Progenitor cell of endocrine pancreas (in vitro differentiated cells): Measurements from ENCODE around the gene DMBX1. TPM values are rescaled to one million over a fixed set of nuclear protein-coding genes. Genes with fewer than 3 reads are reported as not detected.

ENCODE experiments used
- DNase-seq: peaks from one replicate; pipeline ENCODE4 v3.0.0; 2021; ENCODE audit warnings: low spot score; ENCODE audit not compliant: unreplicated experiment
- H3K27ac Mint-ChIP-seq: 2 replicates; pipeline ENCODE4 v1.8.0; 2021; ENCODE audit warnings: mild to moderate bottlenecking, moderate library complexity, mixed read lengths
- H3K27me3 Mint-ChIP-seq: 2 replicates; pipeline ENCODE4 v1.8.0; 2021; ENCODE audit warnings: mixed read lengths
- H3K36me3 Mint-ChIP-seq: 2 replicates; pipeline ENCODE4 v1.8.0; 2022; ENCODE audit warnings: mixed read lengths; ENCODE audit not compliant: insufficient read depth
- H3K4me1 Mint-ChIP-seq: 2 replicates; pipeline ENCODE4 v1.8.0; 2021; ENCODE audit warnings: low read depth, mixed read lengths
- H3K4me3 Mint-ChIP-seq: 2 replicates; pipeline ENCODE4 v1.8.0; 2021; ENCODE audit warnings: low read depth, mild to moderate bottlenecking, moderate library complexity, mixed read lengths
- H3K9me3 Mint-ChIP-seq: 2 replicates; pipeline ENCODE4 v1.8.0; 2021; ENCODE audit warnings: low read depth, mixed read lengths
- CTCF ChIP-seq: fragments of 200-600 bp; sonication (generic); IDR thresholded peaks from one replicate; pipeline ENCODE4 v1.5.0; 2021; ENCODE audit warnings: antibody characterized with exemption, mild to moderate bottlenecking; ENCODE audit not compliant: unreplicated experiment
- total RNA-seq: library from RNA; stranded (reverse); gene quantifications from 2 replicates; pipeline ENCODE4 v1.2.1, GENCODE V29; 2021

DMBX1 gene
- total RNA-seq, 1 donor from 2014 or later = not detected

- Mint-ChIP-seq H3K9me3 (no peaks in the 10 kb centered on the region), H3K36me3 (no peaks in the 10 kb centered on the region), H3K4me3 (no peak overlapping the region), H3K4me1 (peaks cover 7% of the 10 kb centered on the region), H3K27ac (no peak overlapping the region), H3K27me3 (peaks cover 86% of the 10 kb centered on the region)
- no peak for DNase-seq
- TF ChIP-seq CTCF = no peak
These were observed 28.4 kb upstream of the DMBX1 start for GRCh38 chr1:46461017-46461808.

- no peak for DNase-seq
- TF ChIP-seq CTCF = no peak
- no peak overlapping the region for H3K4me3 Mint-ChIP-seq
- H3K27me3 Mint-ChIP-seq = peaks cover 91% of the 10 kb centered on the region
- H3K4me1 Mint-ChIP-seq = peaks cover 9% of the 10 kb centered on the region
- H3K27ac Mint-ChIP-seq = no peak overlapping the region
- H3K9me3 Mint-ChIP-seq = no peaks in the 10 kb centered on the region
- no peaks in the 10 kb centered on the region for H3K36me3 Mint-ChIP-seq
These were observed 27.7 kb upstream of the DMBX1 start for GRCh38 chr1:46461809-46462448.

GRCh38 chr1:46464013-46464548 is 25.6 kb upstream of the DMBX1 start:
- peaks cover 91% of the 10 kb centered on the region for H3K27me3 Mint-ChIP-seq
- no peak for DNase-seq
- no peaks in the 10 kb centered on the region for H3K9me3 Mint-ChIP-seq
- H3K27ac Mint-ChIP-seq = no peak overlapping the region
- no peaks in the 10 kb centered on the region for H3K36me3 Mint-ChIP-seq
- H3K4me3 Mint-ChIP-seq = no peak overlapping the region
- H3K4me1 Mint-ChIP-seq = peaks cover 13% of the 10 kb centered on the region
- TF ChIP-seq CTCF = no peak

GRCh38 chr1:46464915-46465314 is 24.7 kb upstream of the DMBX1 start:
- no peaks in the 10 kb centered on the region for H3K9me3 Mint-ChIP-seq
- no peak overlapping the region for H3K27ac Mint-ChIP-seq
- H3K27me3 Mint-ChIP-seq = peaks cover 91% of the 10 kb centered on the region
- no peak for DNase-seq
- peaks cover 13% of the 10 kb centered on the region for H3K4me1 Mint-ChIP-seq
- H3K36me3 Mint-ChIP-seq = no peaks in the 10 kb centered on the region
- no peak for TF ChIP-seq CTCF
- no peak overlapping the region for H3K4me3 Mint-ChIP-seq

GRCh38 chr1:46465981-46466476 is 23.6 kb upstream of the DMBX1 start:
- H3K27me3 Mint-ChIP-seq = peaks cover 91% of the 10 kb centered on the region
- no peaks in the 10 kb centered on the region for H3K9me3 Mint-ChIP-seq
- peaks cover 13% of the 10 kb centered on the region for H3K4me1 Mint-ChIP-seq
- H3K27ac Mint-ChIP-seq = no peak overlapping the region
- DNase-seq = no peak
- no peak for TF ChIP-seq CTCF
- no peaks in the 10 kb centered on the region for H3K36me3 Mint-ChIP-seq
- peak overlapping the region; percentile 64 for H3K4me3 Mint-ChIP-seq
